GM23248 (cell line): ENCODE measurements around the gene DFFB. TPM values are rescaled to one million over a fixed set of nuclear protein-coding genes. Genes with fewer than 3 reads are reported as not detected.

Source experiments
- DNase-seq: peaks from one replicate; pipeline ENCODE4 v3.0.0-alpha.2; 2015
- H2AFZ ChIP-seq: fragments of 200-600 bp; sonication (generic); 2 replicates; pipeline ENCODE4 v1.6.1; 2016; ENCODE audit warnings: antibody characterized with exemption
- H3F3A ChIP-seq: fragments of 200-600 bp; sonication (generic); 2 replicates; pipeline ENCODE4 v1.6.1; 2016; ENCODE audit warnings: mild to moderate bottlenecking, antibody characterized with exemption, mixed run types; ENCODE audit not compliant: insufficient read depth
- H3K27ac ChIP-seq: fragments of 200-600 bp; sonication (generic); 2 replicates; pipeline ENCODE4 v1.5.1; 2016; ENCODE audit warnings: mild to moderate bottlenecking
- H3K27me3 ChIP-seq: fragments of 200-600 bp; sonication (generic); replicated peaks from 2 replicates; pipeline ENCODE4 v1.6.1; 2016; ENCODE audit warnings: mild to moderate bottlenecking; ENCODE audit not compliant: insufficient read depth
- H3K36me3 ChIP-seq: fragments of 200-600 bp; sonication (generic); 2 replicates; pipeline ENCODE4 v1.6.1; 2016; ENCODE audit warnings: low read depth, mild to moderate bottlenecking
- H3K4me1 ChIP-seq: fragments of 200-600 bp; sonication (generic); 2 replicates; pipeline ENCODE4 v1.6.1; 2016; ENCODE audit warnings: mild to moderate bottlenecking; ENCODE audit not compliant: insufficient read depth
- H3K4me2 ChIP-seq: fragments of 200-600 bp; sonication (generic); one replicate; pipeline ENCODE4 v1.6.1; 2016; ENCODE audit warnings: mild to moderate bottlenecking; ENCODE audit not compliant: unreplicated experiment
- H3K4me3 ChIP-seq: fragments of 200-600 bp; sonication (generic); 2 replicates; pipeline ENCODE4 v1.5.1; 2016; ENCODE audit warnings: mild to moderate bottlenecking
- H3K79me2 ChIP-seq: fragments of 200-600 bp; sonication (generic); 2 replicates; pipeline ENCODE4 v1.6.1; 2016; ENCODE audit warnings: mild to moderate bottlenecking; ENCODE audit not compliant: insufficient read depth
- H3K9ac ChIP-seq: fragments of 200-600 bp; sonication (generic); 2 replicates; pipeline ENCODE4 v1.6.1; 2016; ENCODE audit warnings: mild to moderate bottlenecking
- H3K9me2 ChIP-seq: fragments of 200-600 bp; sonication (generic); 2 replicates; pipeline ENCODE4 v1.6.1; 2016; ENCODE audit warnings: mixed run types, mild to moderate bottlenecking, moderate library complexity; ENCODE audit not compliant: insufficient read depth
- H3K9me3 ChIP-seq: fragments of 200-600 bp; sonication (generic); one replicate; pipeline ENCODE4 v1.6.1; 2017; ENCODE audit warnings: low read depth
- H4K20me1 ChIP-seq: fragments of 200-600 bp; sonication (generic); 2 replicates; pipeline ENCODE4 v1.6.0; 2016; ENCODE audit not compliant: insufficient read depth
- EZH2 ChIP-seq: fragments of 200-600 bp; sonication (generic); IDR thresholded peaks from 2 replicates; pipeline ENCODE4 v1.6.1; 2018; ENCODE audit warnings: antibody characterized with exemption, mild to moderate bottlenecking; ENCODE audit not compliant: insufficient read depth, poor library complexity, severe bottlenecking
- EZH2phosphoT487 ChIP-seq: fragments of 200-600 bp; sonication (generic); IDR thresholded peaks from 2 replicates; pipeline ENCODE4 v1.6.1; 2018; ENCODE audit warnings: antibody characterized with exemption, moderate library complexity, mild to moderate bottlenecking, low read depth; ENCODE audit not compliant: insufficient read depth
- WGBS, 2 experiments: methylation state at CpG; one replicate each; pipeline ENCODE4 v1.1.6; 2015 to 2017; ENCODE audit warnings: low lambda C conversion rate in 2 of 2, low coverage in 1 of 2; ENCODE audit errors: missing lambda C conversion rate in 2 of 2; 5-methylcytosine and 5-hydroxymethylcytosine counted together
- in situ Hi-C: fragments of 300-500 bp; cut with MboI; formaldehyde crosslinking; loops from 2 replicates; pipeline ENCODE4 v1.15.0; 2020
- polyA plus RNA-seq: library from polyadenylated mRNA; unstranded; fragments of >200 nt; fragmentation: Nextera tagmentation; extraction: Ambion mirVana; gene quantifications from 2 replicates; pipeline ENCODE4 v1.2.1, GENCODE V29; 2016
- total RNA-seq: library from RNA; depleted of rRNA; stranded (reverse); fragments of >200 nt; shearing (Covaris generic); gene quantifications from 2 replicates; pipeline ENCODE4 v1.2.3, GENCODE V29; 2014

DFFB gene
- total and polyA plus RNA-seq, 2 experiments from 2014 or later = 3.2 to 18.3 TPM

GRCh38 chr1:3904843-3905185, 47.5 kb downstream of the DFFB start:
- Histone ChIP-seq H3K9ac (no peak overlapping the region), H3K79me2 (peaks cover 2% of the 10 kb centered on the region), H2AFZ (no peak overlapping the region), H3K27ac (no peak overlapping the region), H3K9me2 (no peaks in the 10 kb centered on the region), H3K4me1 (no peaks in the 10 kb centered on the region), H3K36me3 (no peaks in the 10 kb centered on the region), H3K9me3 (no peaks in the 10 kb centered on the region), H4K20me1 (no peaks in the 10 kb centered on the region), H3K4me3 (no peak overlapping the region), H3F3A (no peaks in the 10 kb centered on the region), H3K4me2 (no peak overlapping the region), H3K27me3 (no peaks in the 10 kb centered on the region)
- DNase-seq = no peak
- in situ Hi-C loops = loop anchor here (25.0 kb wide), 1 partner anchor 2007 kb away; no protein-coding TSS in a partner anchor
- no peak for TF ChIP-seq EZH2
- TF ChIP-seq EZH2phosphoT487 = no peak
- 90 to 91% methylated on average over 3 to 4 of the region's 4 CpGs for WGBS, 2 experiments

GRCh38 chr1:3905266-3905952, 48.1 kb downstream of the DFFB start:
- H3K4me2 ChIP-seq = no peak overlapping the region
- H3K4me1 ChIP-seq = no peaks in the 10 kb centered on the region
- no peaks in the 10 kb centered on the region for H4K20me1 ChIP-seq
- H2AFZ ChIP-seq = no peak overlapping the region
- H3F3A ChIP-seq = no peaks in the 10 kb centered on the region
- no peak for TF ChIP-seq EZH2phosphoT487
- no peak for TF ChIP-seq EZH2
- H3K36me3 ChIP-seq = no peaks in the 10 kb centered on the region
- 81 to 90% methylated on average over 19 of the region's 19 CpGs for WGBS, 2 experiments
- no peak for DNase-seq
- no peaks in the 10 kb centered on the region for H3K9me3 ChIP-seq
- no peaks in the 10 kb centered on the region for H3K9me2 ChIP-seq
- H3K27ac ChIP-seq = no peak overlapping the region
- in situ Hi-C loops = loop anchor here (25.0 kb wide), 1 partner anchor 2007 kb away; no protein-coding TSS in a partner anchor
- no peaks in the 10 kb centered on the region for H3K79me2 ChIP-seq
- no peak overlapping the region for H3K4me3 ChIP-seq
- H3K27me3 ChIP-seq = no peaks in the 10 kb centered on the region
- H3K9ac ChIP-seq = no peak overlapping the region

- H3K27me3 ChIP-seq = no peaks in the 10 kb centered on the region
- WGBS, 2 experiments = 76 to 80% methylated on average over 18 of the region's 18 CpGs
- H3K4me3 ChIP-seq = no peak overlapping the region
- H3K4me1 ChIP-seq = no peaks in the 10 kb centered on the region
- H4K20me1 ChIP-seq = no peaks in the 10 kb centered on the region
- H3F3A ChIP-seq = no peaks in the 10 kb centered on the region
- DNase-seq = no peak
- no peak overlapping the region for H3K4me2 ChIP-seq
- in situ Hi-C loops = loop anchor here (25.0 kb wide), 1 partner anchor 2006 kb away; no protein-coding TSS in a partner anchor
- H2AFZ ChIP-seq = no peak overlapping the region
- no peaks in the 10 kb centered on the region for H3K36me3 ChIP-seq
- no peaks in the 10 kb centered on the region for H3K9me2 ChIP-seq
- TF ChIP-seq EZH2phosphoT487 (no peak), EZH2 (no peak)
- no peaks in the 10 kb centered on the region for H3K79me2 ChIP-seq
- no peak overlapping the region for H3K9ac ChIP-seq
- H3K27ac ChIP-seq = no peak overlapping the region
- no peaks in the 10 kb centered on the region for H3K9me3 ChIP-seq
Observed at GRCh38 chr1:3905953-3906671, 48.8 kb downstream of the DFFB start.

- H3K27me3 ChIP-seq = no peaks in the 10 kb centered on the region
- 79 to 84% methylated on average over 11 of the region's 11 CpGs for WGBS, 2 experiments
- no peak for DNase-seq
- H3K9me2 ChIP-seq = no peaks in the 10 kb centered on the region
- no peak for TF ChIP-seq EZH2phosphoT487
- no peak for TF ChIP-seq EZH2
- no peak overlapping the region for H3K9ac ChIP-seq
- no peak overlapping the region for H3K27ac ChIP-seq
- H4K20me1 ChIP-seq = no peaks in the 10 kb centered on the region
- no peaks in the 10 kb centered on the region for H3K4me1 ChIP-seq
- no peak overlapping the region for H2AFZ ChIP-seq
- H3K4me2 ChIP-seq = no peak overlapping the region
- H3K9me3 ChIP-seq = no peaks in the 10 kb centered on the region
- H3K79me2 ChIP-seq = no peaks in the 10 kb centered on the region
- in situ Hi-C loops = loop anchor here (25.0 kb wide), 1 partner anchor 2006 kb away; no protein-coding TSS in a partner anchor
- H3K4me3 ChIP-seq = no peak overlapping the region
- H3F3A ChIP-seq = no peaks in the 10 kb centered on the region
- no peaks in the 10 kb centered on the region for H3K36me3 ChIP-seq
Observed at GRCh38 chr1:3906672-3907020, 49.4 kb downstream of the DFFB start.
